Adipocyte (in vitro differentiated cells): ENCODE results near the gene ZSCAN10.

Experiments
- DNase-seq: peaks from one replicate; pipeline ENCODE4 v3.0.0-alpha.2; 2015; ENCODE audit warnings: low read depth
- H3K27me3 ChIP-seq: replicated peaks from 2 replicates; pipeline ENCODE4 v1.7.0; 2013; ENCODE audit warnings: mild to moderate bottlenecking, low read length, moderate library complexity; ENCODE audit not compliant: control insufficient read depth, insufficient read depth
- H3K36me3 ChIP-seq: 2 replicates; pipeline ENCODE4 v1.7.0; 2013; ENCODE audit warnings: low read length, mild to moderate bottlenecking, moderate library complexity; ENCODE audit not compliant: control insufficient read depth, insufficient read depth, severe bottlenecking
- H3K4me1 ChIP-seq: 2 replicates; pipeline ENCODE4 v1.7.0; 2013; ENCODE audit warnings: mild to moderate bottlenecking, low read length, moderate library complexity; ENCODE audit not compliant: control insufficient read depth, insufficient read depth
- H3K4me3 ChIP-seq: 2 replicates; pipeline ENCODE4 v1.7.0; 2013; ENCODE audit warnings: mild to moderate bottlenecking, low read length, moderate library complexity
- H3K9ac ChIP-seq: 2 replicates; pipeline ENCODE4 v1.7.0; 2013; ENCODE audit warnings: mild to moderate bottlenecking, low read length, moderate library complexity
- H3K9me3 ChIP-seq: 2 replicates; pipeline ENCODE4 v1.7.0; 2013; ENCODE audit warnings: mild to moderate bottlenecking, low read length, moderate library complexity; ENCODE audit not compliant: control insufficient read depth

Gene ZSCAN10

GRCh38 chr16:3065069-3065741 lies 33.9 kb downstream of the ZSCAN10 start, which contains the start of gene IL32:
TSS of gene IL32 (plus strand) at chr16:3065640. CDS start at chr16:3065812, 172 bp downstream.
- peak within 1 kb of the TSS; percentile 54 for H3K4me3 ChIP-seq

GRCh38 chr16:3063625-3064386 lies 35.3 kb downstream of the ZSCAN10 start:
- no peak overlapping the region for H3K4me3 ChIP-seq
- no peaks in the 10 kb centered on the region for H3K36me3 ChIP-seq
- H3K4me1 ChIP-seq = peaks cover 16% of the 10 kb centered on the region
- no peak overlapping the region for H3K9ac ChIP-seq
- DNase-seq = no peak
- H3K9me3 ChIP-seq = no peaks in the 10 kb centered on the region
- H3K27me3 ChIP-seq = peaks cover 7% of the 10 kb centered on the region

More at GRCh38 chr16:3065069-3065741, 33.9 kb downstream of the ZSCAN10 start, which contains the start of gene IL32:
- Histone ChIP-seq H3K4me1 (peaks cover 8% of the 10 kb centered on the region), H3K27me3 (peaks cover 7% of the 10 kb centered on the region), H3K36me3 (no peaks in the 10 kb centered on the region), H3K9ac (peak within 1 kb of the TSS; percentile 15), H3K9me3 (no peaks in the 10 kb centered on the region)
- peak; percentile 82 for DNase-seq

GRCh38 chr16:3062553-3062952 lies 36.5 kb downstream of the ZSCAN10 start:
- Histone ChIP-seq H3K9me3 (no peaks in the 10 kb centered on the region), H3K36me3 (no peaks in the 10 kb centered on the region), H3K27me3 (peaks cover 7% of the 10 kb centered on the region), H3K4me1 (peaks cover 16% of the 10 kb centered on the region), H3K9ac (no peak overlapping the region), H3K4me3 (no peak overlapping the region)
- DNase-seq = no peak

GRCh38 chr16:3060339-3061127 lies 38.6 kb downstream of the ZSCAN10 start:
- no peak for DNase-seq
- no peak overlapping the region for H3K9ac ChIP-seq
- no peak overlapping the region for H3K4me3 ChIP-seq
- H3K9me3 ChIP-seq = no peaks in the 10 kb centered on the region
- H3K27me3 ChIP-seq = peaks cover 2% of the 10 kb centered on the region
- peaks cover 15% of the 10 kb centered on the region for H3K4me1 ChIP-seq
- H3K36me3 ChIP-seq = no peaks in the 10 kb centered on the region

- Histone ChIP-seq H3K9ac (peak overlapping the region; percentile 93), H3K4me3 (peak overlapping the region; percentile 86), H3K9me3 (no peaks in the 10 kb centered on the region), H3K36me3 (no peaks in the 10 kb centered on the region), H3K27me3 (no peaks in the 10 kb centered on the region), H3K4me1 (peaks cover 8% of the 10 kb centered on the region)
- DNase-seq = no peak
Measured at GRCh38 chr16:3059723-3060242, 39.3 kb downstream of the ZSCAN10 start.

GRCh38 chr16:3059041-3059722 lies 39.9 kb downstream of the ZSCAN10 start:
- no peaks in the 10 kb centered on the region for H3K36me3 ChIP-seq
- peak overlapping the region; percentile 93 for H3K9ac ChIP-seq
- H3K9me3 ChIP-seq = no peaks in the 10 kb centered on the region
- peak; percentile 97 for DNase-seq
- peaks cover 8% of the 10 kb centered on the region for H3K4me1 ChIP-seq
- H3K4me3 ChIP-seq = peak overlapping the region; percentile 86
- H3K27me3 ChIP-seq = no peaks in the 10 kb centered on the region

- Histone ChIP-seq H3K9me3 (no peaks in the 10 kb centered on the region), H3K4me3 (peak overlapping the region; percentile 86), H3K9ac (peak overlapping the region; percentile 93), H3K36me3 (no peaks in the 10 kb centered on the region), H3K27me3 (no peaks in the 10 kb centered on the region), H3K4me1 (peaks cover 8% of the 10 kb centered on the region)
- peak; percentile 52 for DNase-seq
Measured at GRCh38 chr16:3058139-3059030, 40.7 kb downstream of the ZSCAN10 start.

- Histone ChIP-seq H3K4me3 (no peak overlapping the region), H3K27me3 (no peaks in the 10 kb centered on the region), H3K9ac (no peak overlapping the region)
Measured at GRCh38 chr16:3057181-3058138, 41.6 kb downstream of the ZSCAN10 start.

GRCh38 chr16:3056336-3057180 lies 42.5 kb downstream of the ZSCAN10 start:
- peaks cover 6% of the 10 kb centered on the region for H3K27me3 ChIP-seq
- peaks cover 8% of the 10 kb centered on the region for H3K4me1 ChIP-seq
- no peak for DNase-seq
- H3K4me3 ChIP-seq = no peak overlapping the region
- no peaks in the 10 kb centered on the region for H3K9me3 ChIP-seq
- no peak overlapping the region for H3K9ac ChIP-seq
- no peaks in the 10 kb centered on the region for H3K36me3 ChIP-seq

More at GRCh38 chr16:3057181-3058138, 41.6 kb downstream of the ZSCAN10 start:
- Histone ChIP-seq H3K36me3 (no peaks in the 10 kb centered on the region), H3K9me3 (no peaks in the 10 kb centered on the region), H3K4me1 (peaks cover 8% of the 10 kb centered on the region)
- no peak for DNase-seq
